Psoas muscle (tissue), 8 donors: ENCODE data around the gene GNPAT. TPM values are rescaled to one million over a fixed set of nuclear protein-coding genes. Genes with fewer than 3 reads are reported as not detected.

Source experiments
- ATAC-seq, 4 donors: fragments of 200-7000 bp; cut with Tn5 transposase; one replicate each; pipeline ENCODE4 v1.9.1; 2020; ENCODE audit warnings: moderate library complexity in 3 of 4, mild to moderate bottlenecking in 2 of 4
- DNase-seq, 2 donors: peaks; one replicate each; pipeline ENCODE4 v3.0.0-alpha.2; 2020
- H3K27ac ChIP-seq: fragments of 200-600 bp; one replicate; pipeline ENCODE4 v1.8.0; 2022
- H3K27me3 ChIP-seq, 3 donors: fragments of 200-600 bp in 1 of 3; one replicate each; pipeline versions ENCODE4 v1.6.1 to v1.8.0; 2013 to 2022; ENCODE audit warnings: low read length in 2 of 3, mild to moderate bottlenecking in 2 of 3, moderate library complexity in 1 of 3; ENCODE audit not compliant: insufficient read depth in 3 of 3
- H3K36me3 ChIP-seq, 2 donors: fragments of 200-600 bp in 1 of 2; one replicate each; pipeline versions ENCODE4 v1.6.1 to v1.8.0; 2013 to 2022; ENCODE audit warnings: low read depth in 1 of 2, mild to moderate bottlenecking in 1 of 2, moderate library complexity in 1 of 2; ENCODE audit not compliant: insufficient read depth in 1 of 2
- H3K4me1 ChIP-seq: fragments of 200-600 bp; one replicate; pipeline ENCODE4 v1.8.0; 2022
- H3K4me3 ChIP-seq: fragments of 200-600 bp; one replicate; pipeline ENCODE4 v1.8.0; 2022; ENCODE audit warnings: mild to moderate bottlenecking
- H3K9me3 ChIP-seq: fragments of 200-600 bp; one replicate; pipeline ENCODE4 v1.8.0; 2022
- CTCF ChIP-seq: fragments of 200-600 bp; IDR thresholded peaks from one replicate; pipeline ENCODE4 v1.8.0; 2022; ENCODE audit warnings: antibody characterized with exemption
- whole genome bisulfite sequencing, 3 donors: extraction: QIAGEN DNeasy Blood & Tissue Kit; methylation state at CpG; one replicate each; pipeline versions ENCODE4 v1.1.6 to v1.1.7; 2013; 5-methylcytosine and 5-hydroxymethylcytosine counted together
- intact Hi-C, 2 donors: fragments of 100-400 bp; cut with DNase I; formaldehyde crosslinking; loops; one replicate each; pipeline versions ENCODE4 v1.11.0 to v1.14.2; 2022
- polyA plus RNA-seq, 3 donors: library from polyadenylated mRNA; stranded (reverse); fragments of 200-250 nt; gene quantifications; one replicate each; pipeline ENCODE4 v1.2.3, GENCODE V29; 2013
- total RNA-seq, 4 donors: library from RNA; stranded (reverse); fragmentation: NEBNext Ultra II Directional in 2 of 4; extraction: Animal tissue kit (Norgen Biotek cat#: 25700) in 2 of 4; gene quantifications; one replicate each; pipeline versions ENCODE4 v1.2.1 to v1.2.4, GENCODE V29; 2021 to 2023
- donor health status: healthy with polysubstance abuse.
- donor health status: DM: no; HTN: no; CAD: no; lungs with moderate emphysema.
- donor health status: Bipolar disorder and iron deficiency.
- donor health status: healthy.
- donor health status: DM: yes; HTN: yes; CAD: no.
- donor health status: DM: no; HTN: no; CAD: no.
- donor health status: DM: no; HTN: no; CAD: no.
- donor health status: DM: yes; HTN: yes; CAD: no.

The GNPAT gene
- total and polyA plus RNA-seq, 7 donors, result 45.5 to 112 (median 70.9) TPM

- H3K9me3 ChIP-seq, result no peaks in the 10 kb centered on the region
- H3K4me1 ChIP-seq, result no peaks in the 10 kb centered on the region
- intact Hi-C loops, result loop anchor here in 1 of 2 donors (5.0 kb wide), 1 partner anchor 115 kb away; no protein-coding TSS in a partner anchor
- ATAC-seq (no peak), DNase-seq (no peak)
- H3K27ac ChIP-seq, result no peak overlapping the region
- no peak overlapping the region for H3K4me3 ChIP-seq
- peaks cover 0 to 2% (median 0%) of the 10 kb centered on the region in 3 donors for H3K27me3 ChIP-seq
- 47 to 61% (median 56%) methylated on average over 8 of the region's 8 CpGs for WGBS, 3 donors
- TF ChIP-seq CTCF, result no peak
- H3K36me3 ChIP-seq, result no peaks in the 10 kb centered on the region
These were observed 34.2 kb upstream of the GNPAT start for GRCh38 chr1:231206856-231207255.

GRCh38 chr1:231207437-231207836 lies 33.6 kb upstream of the GNPAT start:
- no peaks in the 10 kb centered on the region for H3K27me3 ChIP-seq
- H3K27ac ChIP-seq, result no peak overlapping the region
- 79 to 83% (median 80%) methylated on average over 3 of the region's 3 CpGs for WGBS, 3 donors
- H3K36me3 ChIP-seq, result no peaks in the 10 kb centered on the region
- no peaks in the 10 kb centered on the region for H3K4me1 ChIP-seq
- no peaks in the 10 kb centered on the region for H3K9me3 ChIP-seq
- ATAC-seq (no peak), DNase-seq (no peak)
- no peak for TF ChIP-seq CTCF
- intact Hi-C loops, result loop anchor here in 1 of 2 donors (5.0 kb wide), 1 partner anchor 115 kb away; no protein-coding TSS in a partner anchor
- no peak overlapping the region for H3K4me3 ChIP-seq

GRCh38 chr1:231208980-231209379 lies 32.0 kb upstream of the GNPAT start:
- no peak overlapping the region for H3K27ac ChIP-seq
- no peak overlapping the region for H3K4me3 ChIP-seq
- DNase-seq, result no peak
- H3K4me1 ChIP-seq, result no peaks in the 10 kb centered on the region
- peaks cover 0 to 10% (median 0%) of the 10 kb centered on the region in 3 donors for H3K27me3 ChIP-seq
- no peak for ATAC-seq
- H3K9me3 ChIP-seq, result no peaks in the 10 kb centered on the region
- 88 to 91% (median 90%) methylated on average over 14 of the region's 14 CpGs for WGBS, 3 donors
- intact Hi-C loops, result loop anchor here in 1 of 2 donors (5.0 kb wide), 1 partner anchor 117 kb away; no protein-coding TSS in a partner anchor
- no peaks in the 10 kb centered on the region for H3K36me3 ChIP-seq
- no peak for TF ChIP-seq CTCF

GRCh38 chr1:231209531-231209930 lies 31.5 kb upstream of the GNPAT start:
- H3K36me3 ChIP-seq, result no peaks in the 10 kb centered on the region
- TF ChIP-seq CTCF, result no peak
- ATAC-seq (no peak), DNase-seq (no peak)
- H3K4me3 ChIP-seq, result no peak overlapping the region
- intact Hi-C loops, result loop anchor here in 1 of 2 donors (5.0 kb wide), 1 partner anchor 117 kb away; no protein-coding TSS in a partner anchor
- H3K4me1 ChIP-seq, result no peaks in the 10 kb centered on the region
- no peaks in the 10 kb centered on the region for H3K9me3 ChIP-seq
- H3K27ac ChIP-seq, result no peak overlapping the region
- 84 to 85% (median 84%) methylated on average over 5 of the region's 5 CpGs for whole genome bisulfite sequencing, 3 donors
- H3K27me3 ChIP-seq, result peaks cover 0 to 12% (median 0%) of the 10 kb centered on the region in 3 donors

GRCh38 chr1:231210126-231210525 lies 30.9 kb upstream of the GNPAT start:
- Histone ChIP-seq H3K27ac (no peak overlapping the region), H3K4me3 (no peak overlapping the region), H3K36me3 (no peaks in the 10 kb centered on the region), H3K4me1 (no peaks in the 10 kb centered on the region), H3K9me3 (no peaks in the 10 kb centered on the region), H3K27me3 (peaks cover 0 to 13% (median 0%) of the 10 kb centered on the region in 3 donors)
- intact Hi-C loops, result loop anchor here (2.0 to 5.0 kb wide), 4 partner anchors 233 to 413 kb away; partner anchors contain the start of genes ARV1 (in 1 of the 2) and TTC13 (in 1 of the 2)
- no peak for TF ChIP-seq CTCF
- 85 to 94% (median 89%) methylated on average over 6 of the region's 6 CpGs for WGBS, 3 donors
- ATAC-seq (no peak), DNase-seq (no peak)
